ENCODE measurements around the gene NUDT13.

Gene NUDT13

GRCh38 chr10:73168465-73168803 lies 58.2 kb downstream of the NUDT13 start:
- peak overlapping the region; percentile 97 for H3K4me3 ChIP-seq (ENCODE audit: low read depth, low read length)
- in situ Hi-C loops (cut with HindIII; ENCODE audit: low sequenced_read_pairs) = no loop called here
- peak; percentile 38 for DNase-seq (ENCODE audit: low read depth, low spot score)
- TF ChIP-seq CTCF (IDR thresholded peaks at IDR 0.05; ENCODE audit: low read depth, low read length) = no peak

GRCh38 chr10:73169320-73169719 lies 59.1 kb downstream of the NUDT13 start:
- no peak overlapping the region for H3K4me3 ChIP-seq (ENCODE audit: low read depth, low read length)
- in situ Hi-C loops (cut with HindIII; ENCODE audit: low sequenced_read_pairs) = no loop called here
- no peak for TF ChIP-seq CTCF (IDR thresholded peaks at IDR 0.05; ENCODE audit: low read depth, low read length)
- no peak for DNase-seq (ENCODE audit: low read depth, low spot score)

- no peak overlapping the region for H3K4me3 ChIP-seq (ENCODE audit: low read depth, low read length)
- no peak for DNase-seq (ENCODE audit: low read depth, low spot score)
- no peak for TF ChIP-seq CTCF (IDR thresholded peaks at IDR 0.05; ENCODE audit: low read depth, low read length)
- in situ Hi-C loops (cut with HindIII; ENCODE audit: low sequenced_read_pairs) = no loop called here
Observed at GRCh38 chr10:73172867-73173266, 62.6 kb downstream of the NUDT13 start.

GRCh38 chr10:73174148-73174925 lies 64.1 kb downstream of the NUDT13 start:
- DNase-seq (ENCODE audit: low read depth, low spot score) = no peak
- H3K4me3 ChIP-seq (ENCODE audit: low read depth, low read length) = no peak overlapping the region
- in situ Hi-C loops (cut with HindIII; ENCODE audit: low sequenced_read_pairs) = no loop called here
- no peak for TF ChIP-seq CTCF (IDR thresholded peaks at IDR 0.05; ENCODE audit: low read depth, low read length)
